Measurements from ENCODE around the gene ZP3. TPM values are rescaled to one million over a fixed set of nuclear protein-coding genes. Genes with fewer than 3 reads are reported as not detected.
"Not testable (repeated sequence)": the region's sequence is repeated elsewhere in the genome, so short reads cannot be mapped to it uniquely, and the experiment has no call there.

Gene ZP3
- total RNA-seq, 1 experiment from 2014 or later, result 0.99 TPM

- Histone ChIP-seq H3K36me3 (no peaks in the 10 kb centered on the region), H3K27ac (peak overlapping the region; percentile 94), H3K4me3 (no peak overlapping the region), H3K4me1 (peaks cover 46% of the 10 kb centered on the region), H3K9me3 (replicated peaks) (peaks cover 4% of the 10 kb centered on the region; the same call in 1 of the 2 replicates), H3K27me3 (no peaks in the 10 kb centered on the region)
- DNase-seq, result peak; percentile 70 to 93
These were observed 911 bp upstream of the ZP3 start for GRCh38 chr7:76423666-76424412.

DNA sequence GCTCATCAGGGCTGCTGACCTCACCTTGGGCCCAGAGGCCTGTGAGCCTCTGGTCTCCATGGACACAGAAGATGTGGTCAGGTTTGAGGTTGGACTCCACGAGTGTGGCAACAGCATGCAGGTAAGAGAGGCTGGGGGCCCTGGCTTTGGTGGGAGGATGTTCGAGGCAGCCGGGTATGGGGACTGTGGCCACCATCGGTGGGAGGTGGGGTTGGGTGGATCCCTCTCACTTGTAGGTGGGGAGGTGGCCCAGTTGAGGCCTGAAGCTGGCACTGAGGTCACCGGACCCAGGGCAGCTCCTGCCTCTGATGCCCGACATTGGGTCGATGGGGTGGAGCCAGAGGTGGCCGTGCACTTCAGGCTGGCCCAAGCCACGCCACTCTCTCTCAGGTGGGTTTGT lies 406 bp downstream of the ZP3 start:
- no peak overlapping the region for H3K4me3 ChIP-seq
- no peaks in the 10 kb centered on the region for H3K36me3 ChIP-seq
- no peak for DNase-seq
- H3K27me3 ChIP-seq, result no peaks in the 10 kb centered on the region
- no peak overlapping the region for H3K27ac ChIP-seq
- H3K9me3 ChIP-seq (replicated peaks), result peaks cover 2% of the 10 kb centered on the region; the same call in 1 of the 2 replicates
- peaks cover 50% of the 10 kb centered on the region for H3K4me1 ChIP-seq

DNA sequence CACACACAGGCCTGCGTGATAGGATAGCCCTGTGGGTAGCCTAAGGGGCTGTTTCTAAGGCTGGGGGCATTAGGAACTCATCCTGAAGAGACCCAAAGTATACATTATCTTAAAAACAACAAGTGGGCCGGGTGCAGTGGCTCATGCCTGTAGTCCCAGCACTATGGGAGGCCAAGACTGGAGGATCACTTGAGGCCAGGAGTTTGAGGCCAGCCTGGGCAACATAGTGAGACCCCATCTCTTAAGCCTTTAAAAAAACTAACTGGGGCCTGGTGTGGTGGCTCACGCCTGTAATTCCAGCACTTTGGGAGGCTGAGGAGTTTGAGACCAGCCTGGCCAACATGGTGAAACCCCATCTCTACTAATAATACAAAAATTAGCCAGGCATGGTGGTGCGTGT lies 808 bp downstream of the ZP3 start:
- not testable (repeated sequence) for DNase-seq; H3K27ac ChIP-seq; H3K9me3 ChIP-seq (replicated peaks); H3K4me3 ChIP-seq; H3K36me3 ChIP-seq; H3K27me3 ChIP-seq
- H3K4me1 ChIP-seq, result peaks cover 50% of the 10 kb centered on the region

DNA sequence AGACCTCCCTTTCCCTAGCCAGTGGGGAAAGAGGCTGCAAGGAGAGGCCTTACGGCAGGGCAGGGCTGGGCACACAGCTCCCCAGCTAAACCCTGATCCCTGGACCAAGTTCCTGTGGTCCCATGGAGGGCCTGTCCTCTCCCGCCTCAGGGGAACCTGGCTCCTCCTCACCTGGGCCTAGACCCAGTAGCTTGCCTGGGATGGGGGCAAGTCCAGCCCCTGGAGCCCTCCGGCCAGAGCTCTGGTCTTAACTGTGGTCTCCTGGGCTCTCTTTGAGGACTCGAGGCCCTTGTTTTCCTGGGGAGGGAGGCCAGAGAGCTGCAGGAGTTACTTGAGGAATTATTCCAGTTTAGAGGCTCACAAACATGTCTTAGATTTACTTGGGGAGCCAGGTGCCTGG lies 1.5 kb downstream of the ZP3 start:
- DNase-seq, result no peak
- Histone ChIP-seq H3K27me3 (no peaks in the 10 kb centered on the region), H3K4me1 (peaks cover 45% of the 10 kb centered on the region), H3K4me3 (no peak overlapping the region), H3K9me3 (replicated peaks) (no peaks in the 10 kb centered on the region), H3K36me3 (no peaks in the 10 kb centered on the region), H3K27ac (no peak overlapping the region)

DNA sequence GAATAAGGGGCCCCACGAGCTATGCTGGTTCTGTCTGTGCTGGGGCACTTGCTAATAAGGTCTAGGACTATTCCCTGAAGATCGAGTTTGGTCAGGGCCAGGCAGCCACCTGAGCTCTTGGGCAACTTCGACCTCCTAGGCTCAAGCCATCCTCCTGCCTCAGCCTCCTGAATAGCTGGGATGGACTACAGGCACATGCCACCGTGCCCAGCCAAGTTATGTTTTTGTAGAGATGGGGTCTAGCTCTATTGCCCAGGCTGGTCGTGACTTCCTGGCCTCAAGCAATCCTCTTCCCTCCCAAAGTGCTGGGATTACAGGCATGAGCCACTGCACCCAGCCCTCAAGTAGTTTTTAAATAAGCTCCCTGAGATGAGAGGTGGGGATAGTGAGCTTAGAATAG lies 2.9 kb downstream of the ZP3 start:
- Histone ChIP-seq H3K27me3 (no peaks in the 10 kb centered on the region), H3K4me3 (no peak overlapping the region), H3K36me3 (no peaks in the 10 kb centered on the region), H3K4me1 (peaks cover 38% of the 10 kb centered on the region), H3K27ac (no peak overlapping the region), H3K9me3 (replicated peaks) (no peaks in the 10 kb centered on the region)
- DNase-seq, result no peak

DNA sequence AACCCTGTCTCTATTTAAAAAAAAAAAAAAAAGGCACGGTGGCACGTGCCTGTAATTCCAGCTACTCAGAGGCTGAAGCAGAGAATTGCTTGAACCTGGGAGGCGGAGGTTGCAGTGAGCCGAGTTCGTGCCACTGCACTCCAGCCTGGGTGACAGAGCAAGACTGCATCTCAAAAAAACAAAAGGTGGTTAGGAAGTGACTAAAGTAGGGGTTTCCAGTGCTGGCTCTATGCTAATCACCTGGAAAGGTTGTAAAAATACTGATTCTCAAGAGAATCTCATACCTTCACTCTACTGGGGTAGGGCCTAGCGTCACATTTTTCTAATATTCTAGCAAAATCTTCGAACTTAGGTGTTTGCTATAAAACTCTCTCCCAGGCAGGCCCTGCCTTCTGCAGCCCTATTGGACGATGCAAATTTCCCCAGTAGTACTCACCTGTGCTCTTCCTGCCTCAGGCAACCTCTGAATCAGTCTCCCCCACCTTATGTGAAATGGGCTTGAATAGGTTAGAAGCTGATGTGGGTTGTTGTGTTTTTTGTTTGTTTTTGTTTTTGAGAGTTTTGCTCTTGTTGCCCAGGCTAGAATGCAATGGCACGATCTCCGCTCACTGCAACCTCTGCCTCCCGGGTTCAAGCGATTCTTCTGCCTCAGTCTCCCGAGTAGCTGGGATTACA lies 3.5 kb downstream of the ZP3 start:
- peaks cover 31% of the 10 kb centered on the region for H3K4me1 ChIP-seq
- H3K27ac ChIP-seq, result peak overlapping the region; percentile 9; the same call in 1 of the 2 replicates
- H3K27me3 ChIP-seq, result no peaks in the 10 kb centered on the region
- DNase-seq, result no peak
- no peak overlapping the region for H3K4me3 ChIP-seq
- no peaks in the 10 kb centered on the region for H3K9me3 ChIP-seq (replicated peaks)
- no peaks in the 10 kb centered on the region for H3K36me3 ChIP-seq

DNA sequence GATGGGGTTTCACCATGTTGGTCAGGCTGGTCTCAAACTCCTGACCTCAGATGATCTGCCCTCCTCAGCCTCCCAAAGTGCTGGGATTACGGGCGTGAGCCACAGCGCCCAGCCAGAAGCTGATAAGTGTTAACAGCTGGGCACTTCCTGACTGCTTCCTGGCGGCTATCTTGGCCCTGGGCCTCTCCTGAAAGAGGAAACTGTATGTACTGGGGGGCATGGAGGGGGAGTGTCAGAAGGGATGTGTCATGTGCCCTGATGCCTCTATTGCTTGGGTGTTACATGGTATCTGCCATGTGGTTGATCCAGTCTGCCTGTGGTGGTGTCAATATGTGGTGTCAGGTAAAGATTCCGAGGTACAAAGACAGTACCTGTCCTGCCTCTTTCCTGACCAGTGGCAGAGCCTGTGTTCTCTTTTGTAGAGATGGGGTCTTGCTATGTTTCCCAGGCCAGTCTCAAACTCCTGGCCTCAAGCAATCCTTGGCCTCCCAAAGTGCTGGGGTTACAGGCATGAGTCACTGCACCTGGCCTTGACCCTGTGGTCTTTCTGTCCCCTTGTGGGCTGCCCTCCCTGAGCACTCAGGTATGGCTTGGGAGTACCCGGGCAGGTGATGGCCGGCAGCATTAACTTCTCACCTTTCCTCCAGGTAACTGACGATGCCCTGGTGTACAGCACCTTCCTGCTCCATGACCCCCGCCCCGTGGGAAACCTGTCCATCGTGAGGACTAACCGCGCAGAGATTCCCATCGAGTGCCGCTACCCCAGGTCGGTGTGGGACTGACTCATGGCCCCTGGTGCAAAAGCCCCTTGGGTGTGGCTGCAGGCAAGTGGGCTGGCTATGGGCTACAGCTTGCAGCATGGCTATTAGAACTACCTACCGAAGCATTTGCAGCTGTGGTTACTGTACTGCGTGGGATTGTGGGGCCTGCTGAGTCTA lies 4.4 kb downstream of the ZP3 start:
- Histone ChIP-seq H3K4me1 (peaks cover 26% of the 10 kb centered on the region), H3K36me3 (no peaks in the 10 kb centered on the region), H3K27ac (peak overlapping the region; percentile 9), H3K9me3 (replicated peaks) (no peaks in the 10 kb centered on the region), H3K27me3 (no peaks in the 10 kb centered on the region), H3K4me3 (no peak overlapping the region)
- peak; percentile 90 to 94 for DNase-seq

GRCh38 chr7:76430211-76430610 lies 5.5 kb downstream of the ZP3 start:
- Histone ChIP-seq H3K27me3 (no peaks in the 10 kb centered on the region), H3K27ac (no peak overlapping the region), H3K9me3 (replicated peaks) (no peaks in the 10 kb centered on the region), H3K4me1 (peaks cover 17% of the 10 kb centered on the region), H3K36me3 (no peaks in the 10 kb centered on the region), H3K4me3 (no peak overlapping the region)
- no peak for DNase-seq

- Histone ChIP-seq H3K27me3 (no peaks in the 10 kb centered on the region), H3K4me3 (no peak overlapping the region), H3K27ac (no peak overlapping the region), H3K4me1 (peaks cover 17% of the 10 kb centered on the region), H3K36me3 (no peaks in the 10 kb centered on the region), H3K9me3 (replicated peaks) (no peaks in the 10 kb centered on the region)
- no peak for DNase-seq
These were observed 6.1 kb downstream of the ZP3 start for GRCh38 chr7:76430836-76431235.

DNA sequence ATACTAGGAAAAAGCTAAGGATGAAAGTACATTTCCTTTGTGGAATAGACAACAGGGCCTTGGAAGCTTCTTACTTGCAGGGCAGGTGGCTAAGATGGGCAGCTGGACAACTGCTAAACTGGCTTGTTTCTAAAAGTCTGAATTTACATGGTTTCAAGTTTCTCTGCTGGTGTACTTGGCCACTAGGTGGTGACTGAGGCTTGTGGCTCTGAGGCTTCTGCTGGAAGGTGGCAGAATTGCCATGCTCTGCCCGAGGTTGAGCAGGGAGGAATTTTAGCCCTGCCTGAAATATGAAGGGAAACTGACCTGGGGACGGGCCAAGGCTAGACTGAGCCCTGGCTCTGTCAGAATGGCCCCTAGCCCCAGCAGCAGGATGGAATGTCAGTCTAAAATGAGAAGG lies 13.1 kb downstream of the ZP3 start:
- H3K9me3 ChIP-seq (replicated peaks); H3K4me1 ChIP-seq; H3K36me3 ChIP-seq; H3K4me3 ChIP-seq; H3K27me3 ChIP-seq; H3K27ac ChIP-seq: not testable (repeated sequence)
- peak; percentile 84 to 90 for DNase-seq

- H3K4me3 ChIP-seq; H3K4me1 ChIP-seq; H3K27me3 ChIP-seq; H3K9me3 ChIP-seq (replicated peaks); H3K36me3 ChIP-seq; DNase-seq; H3K27ac ChIP-seq: not testable (repeated sequence)
These were observed 14.6 kb downstream of the ZP3 start for GRCh38 chr7:76439120-76439888.

- not testable (repeated sequence) for H3K27ac ChIP-seq; H3K9me3 ChIP-seq (replicated peaks); H3K27me3 ChIP-seq; DNase-seq; H3K4me1 ChIP-seq; H3K36me3 ChIP-seq; H3K4me3 ChIP-seq
These were observed 15.7 kb downstream of the ZP3 start for GRCh38 chr7:76440404-76440803.

- not testable (repeated sequence) for H3K4me3 ChIP-seq; DNase-seq; H3K4me1 ChIP-seq; H3K27ac ChIP-seq; H3K36me3 ChIP-seq; H3K9me3 ChIP-seq (replicated peaks); H3K27me3 ChIP-seq
These were observed 17.0 kb downstream of the ZP3 start for GRCh38 chr7:76441792-76442191.

- H3K27ac ChIP-seq; DNase-seq; H3K9me3 ChIP-seq (replicated peaks); H3K4me1 ChIP-seq; H3K4me3 ChIP-seq; H3K27me3 ChIP-seq; H3K36me3 ChIP-seq: not testable (repeated sequence)
These were observed 18.1 kb downstream of the ZP3 start for GRCh38 chr7:76442664-76443446.
